Uterus (tissue), 2 donors: ENCODE measurements around the gene EHD1.

ENCODE experiments used
- POLR2A ChIP-seq, 2 donors: fragments of 450-650 bp; IDR thresholded peaks; one replicate each; pipeline ENCODE4 v1.6.1; 2016; ENCODE audit warnings: antibody characterized with exemption in 2 of 2, mild to moderate bottlenecking in 1 of 2, moderate library complexity in 1 of 2
- TF ChIP-seq, protein P1 (sequence below), 4 experiments: fragments of 200-600 bp in 2 of 4; fragments of 450-650 bp in 2 of 4; sonication (generic) in 2 of 4; IDR thresholded peaks; one replicate each; pipeline ENCODE4 v1.5.1; 2016 to 2019; ENCODE audit warnings: antibody characterized with exemption in 4 of 4, mild to moderate bottlenecking in 2 of 4, moderate library complexity in 1 of 4

DNA sequence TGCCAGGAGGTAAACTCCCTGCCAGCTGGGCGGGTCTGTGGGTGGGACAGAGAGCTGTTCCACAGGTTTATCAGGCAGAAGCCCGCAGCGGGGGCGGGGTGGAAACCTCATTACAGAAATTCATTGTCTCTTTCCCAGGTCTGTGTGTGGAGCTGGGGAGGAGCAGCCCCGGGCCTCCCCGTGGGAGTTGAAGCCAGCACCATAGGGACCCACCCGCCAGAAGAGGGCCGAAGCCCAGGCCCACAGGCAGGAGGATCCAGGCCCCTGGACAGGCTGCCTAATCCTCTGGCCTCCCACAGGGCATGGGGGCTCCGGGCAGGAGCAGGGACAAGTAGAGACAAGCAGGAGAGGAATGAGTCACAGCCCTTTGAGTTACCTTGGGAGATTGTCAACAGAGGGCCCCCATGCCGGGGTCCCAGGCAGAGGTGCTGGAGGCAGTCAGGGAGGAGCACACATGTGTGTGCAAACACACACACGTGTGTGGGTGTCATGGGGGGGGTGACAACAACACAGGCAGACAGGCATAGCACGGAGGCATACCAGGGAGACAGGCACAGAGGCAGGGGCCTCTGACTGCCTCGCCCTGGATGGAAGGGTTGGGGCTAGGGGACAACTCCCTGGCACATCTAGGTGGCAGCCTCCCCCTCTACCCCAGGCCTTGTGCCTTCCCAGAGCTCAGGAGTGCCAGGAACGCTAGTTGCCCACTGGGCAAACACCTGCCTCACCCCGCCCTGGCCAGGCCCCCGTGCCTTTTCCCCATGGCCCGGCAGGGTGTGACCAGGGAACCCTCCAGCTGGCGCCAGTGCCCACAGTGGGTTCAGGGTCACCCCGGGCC is 35.4 kb downstream of the EHD1 start:
- TF ChIP-seq POLR2A (IDR thresholded peaks at IDR 0.05), result no peak
- TF ChIP-seq, protein P1, sequence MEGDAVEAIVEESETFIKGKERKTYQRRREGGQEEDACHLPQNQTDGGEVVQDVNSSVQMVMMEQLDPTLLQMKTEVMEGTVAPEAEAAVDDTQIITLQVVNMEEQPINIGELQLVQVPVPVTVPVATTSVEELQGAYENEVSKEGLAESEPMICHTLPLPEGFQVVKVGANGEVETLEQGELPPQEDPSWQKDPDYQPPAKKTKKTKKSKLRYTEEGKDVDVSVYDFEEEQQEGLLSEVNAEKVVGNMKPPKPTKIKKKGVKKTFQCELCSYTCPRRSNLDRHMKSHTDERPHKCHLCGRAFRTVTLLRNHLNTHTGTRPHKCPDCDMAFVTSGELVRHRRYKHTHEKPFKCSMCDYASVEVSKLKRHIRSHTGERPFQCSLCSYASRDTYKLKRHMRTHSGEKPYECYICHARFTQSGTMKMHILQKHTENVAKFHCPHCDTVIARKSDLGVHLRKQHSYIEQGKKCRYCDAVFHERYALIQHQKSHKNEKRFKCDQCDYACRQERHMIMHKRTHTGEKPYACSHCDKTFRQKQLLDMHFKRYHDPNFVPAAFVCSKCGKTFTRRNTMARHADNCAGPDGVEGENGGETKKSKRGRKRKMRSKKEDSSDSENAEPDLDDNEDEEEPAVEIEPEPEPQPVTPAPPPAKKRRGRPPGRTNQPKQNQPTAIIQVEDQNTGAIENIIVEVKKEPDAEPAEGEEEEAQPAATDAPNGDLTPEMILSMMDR (IDR thresholded peaks at IDR 0.05), result no peak
